Activated T-cell treated with anti-CD3 and anti-CD28 coated beads, Interleukin-2, amount 50 U/mL, for 4 hours (primary cell): Measurements from ENCODE around the gene CAB39. TPM values are rescaled to one million over a fixed set of nuclear protein-coding genes. Genes with fewer than 3 reads are reported as not detected.

ENCODE experiments used
- ATAC-seq, 2 donors: fragments of 200-7000 bp; cut with Tn5 transposase; one replicate each; pipeline ENCODE4 v1.10.0; 2021
- DNase-seq: peaks from one replicate; pipeline ENCODE4 v3.0.0-alpha.2; 2020
- H3K27me3 Mint-ChIP-seq: one replicate; pipeline ENCODE4 v1.8.0; 2021; ENCODE audit warnings: low read depth, mixed read lengths
- H3K36me3 Mint-ChIP-seq: one replicate; pipeline ENCODE4 v1.8.0; 2022; ENCODE audit warnings: mixed read lengths; ENCODE audit not compliant: insufficient read depth
- H3K4me1 Mint-ChIP-seq: one replicate; pipeline ENCODE4 v1.8.0; 2021; ENCODE audit warnings: low read depth, mixed read lengths
- H3K4me3 Mint-ChIP-seq: one replicate; pipeline ENCODE4 v1.8.0; 2021; ENCODE audit warnings: mild to moderate bottlenecking, moderate library complexity, mixed read lengths
- H3K9me3 Mint-ChIP-seq: one replicate; pipeline ENCODE4 v1.8.0; 2021; ENCODE audit warnings: mixed read lengths
- total RNA-seq, 3 donors: library from RNA; stranded (reverse); gene quantifications; one replicate each; pipeline ENCODE4 v1.2.1, GENCODE V29; 2021

CAB39 gene
- total RNA-seq, 3 donors from 2014 or later: 125 to 133 (median 128) TPM

GRCh38 chr2:230762317-230762896, 49.8 kb downstream of the CAB39 start:
- Mint-ChIP-seq H3K9me3 (no peaks in the 10 kb centered on the region), H3K27me3 (no peaks in the 10 kb centered on the region), H3K4me3 (no peak overlapping the region), H3K4me1 (peaks cover 59% of the 10 kb centered on the region), H3K36me3 (peaks cover 48% of the 10 kb centered on the region)
- ATAC-seq (peak; percentile 69 to 79), DNase-seq (peak; percentile 16)

- Mint-ChIP-seq H3K9me3 (no peaks in the 10 kb centered on the region), H3K4me1 (peaks cover 59% of the 10 kb centered on the region), H3K36me3 (peaks cover 63% of the 10 kb centered on the region), H3K27me3 (no peaks in the 10 kb centered on the region), H3K4me3 (no peak overlapping the region)
- DNase-seq (no peak), ATAC-seq (no peak)
Measured at GRCh38 chr2:230764346-230764745, 51.7 kb downstream of the CAB39 start.

DNA sequence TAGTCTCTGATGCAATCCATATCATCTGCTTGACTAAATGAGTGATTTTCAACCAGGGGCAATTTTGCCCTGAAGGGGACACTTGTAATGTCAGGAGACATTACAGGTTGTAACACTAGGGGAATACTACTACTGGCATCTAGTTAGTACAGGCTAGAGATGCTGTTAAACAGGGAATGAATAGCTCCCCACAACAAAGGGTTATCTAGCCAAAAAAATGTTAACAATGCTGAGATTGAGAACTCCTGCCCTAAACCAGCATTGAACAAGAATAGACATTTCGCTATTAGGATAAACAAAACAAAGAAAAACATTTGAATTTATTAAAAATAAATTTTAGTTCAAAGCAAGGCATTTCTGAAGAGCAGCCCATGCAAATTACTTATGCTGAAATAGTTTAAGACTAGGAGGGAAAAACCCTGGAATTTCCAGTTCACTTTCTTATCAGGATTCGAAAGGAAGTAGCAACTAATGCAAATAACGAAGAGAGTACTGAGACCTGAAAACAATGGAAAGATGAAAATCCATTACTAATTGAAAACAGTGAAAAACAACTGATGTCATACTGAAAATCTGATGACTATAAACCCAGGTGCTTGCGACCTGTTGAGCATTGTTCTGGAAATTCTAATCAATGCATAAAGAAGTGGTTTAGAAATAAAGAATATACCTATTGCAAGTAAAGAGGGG, 53.1 kb downstream of the CAB39 start:
- peak; percentile 44 to 50 for ATAC-seq
- H3K4me3 Mint-ChIP-seq: no peak overlapping the region
- no peak for DNase-seq
- peaks cover 59% of the 10 kb centered on the region for H3K36me3 Mint-ChIP-seq
- H3K9me3 Mint-ChIP-seq: no peaks in the 10 kb centered on the region
- peaks cover 58% of the 10 kb centered on the region for H3K4me1 Mint-ChIP-seq
- H3K27me3 Mint-ChIP-seq: no peaks in the 10 kb centered on the region

DNA sequence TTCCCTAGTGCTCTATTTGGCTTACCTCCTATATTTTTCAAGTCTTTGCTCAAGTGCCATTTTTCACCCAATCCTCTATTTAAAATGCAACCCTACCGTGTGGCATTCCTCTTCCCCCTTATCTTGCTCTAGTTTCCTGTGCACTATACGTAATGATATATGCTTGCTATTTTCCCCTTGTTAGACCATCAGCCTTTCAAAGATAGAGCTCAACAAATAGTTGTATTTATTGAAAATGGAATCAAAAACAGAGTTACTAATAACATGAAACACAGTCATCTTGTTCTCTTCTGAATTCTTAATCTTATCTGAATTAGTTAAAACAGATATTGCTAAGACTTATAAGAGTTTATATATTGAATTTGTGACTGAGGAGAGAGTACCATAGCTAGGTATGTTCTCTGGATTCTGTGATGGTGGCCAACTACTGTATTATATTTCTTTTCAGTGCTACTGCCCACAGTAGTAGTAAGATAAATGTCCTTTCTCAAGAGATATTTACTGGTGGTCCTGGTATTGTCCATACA, 55.3 kb downstream of the CAB39 start:
- no peaks in the 10 kb centered on the region for H3K27me3 Mint-ChIP-seq
- H3K4me1 Mint-ChIP-seq: peaks cover 73% of the 10 kb centered on the region
- no peaks in the 10 kb centered on the region for H3K9me3 Mint-ChIP-seq
- ATAC-seq (peak; percentile 49 to 53), DNase-seq (no peak)
- H3K36me3 Mint-ChIP-seq: peaks cover 58% of the 10 kb centered on the region
- no peak overlapping the region for H3K4me3 Mint-ChIP-seq

DNA sequence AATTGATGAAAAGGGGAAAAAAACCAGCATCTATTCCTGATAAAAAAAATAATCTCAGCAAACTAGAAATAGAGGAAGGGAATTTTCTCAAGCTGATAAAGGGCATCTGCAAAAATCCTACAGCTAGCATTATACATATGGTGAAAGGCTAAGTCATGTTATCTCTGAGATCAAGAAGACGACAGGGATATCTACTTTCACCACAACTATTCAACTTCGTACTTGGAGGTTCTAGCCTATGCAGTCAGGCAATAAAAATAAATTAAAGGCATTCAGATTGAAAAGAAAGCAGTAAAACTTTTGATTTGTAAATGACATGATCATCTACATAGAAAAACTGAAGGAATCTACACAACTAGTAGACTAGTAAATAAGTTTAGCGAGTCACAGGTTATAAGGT, 58.2 kb downstream of the CAB39 start:
- Mint-ChIP-seq H3K4me1 (peaks cover 91% of the 10 kb centered on the region), H3K4me3 (peak overlapping the region; percentile 13), H3K36me3 (peaks cover 60% of the 10 kb centered on the region), H3K9me3 (no peaks in the 10 kb centered on the region), H3K27me3 (no peaks in the 10 kb centered on the region)
- DNase-seq (no peak), ATAC-seq (no peak)

DNA sequence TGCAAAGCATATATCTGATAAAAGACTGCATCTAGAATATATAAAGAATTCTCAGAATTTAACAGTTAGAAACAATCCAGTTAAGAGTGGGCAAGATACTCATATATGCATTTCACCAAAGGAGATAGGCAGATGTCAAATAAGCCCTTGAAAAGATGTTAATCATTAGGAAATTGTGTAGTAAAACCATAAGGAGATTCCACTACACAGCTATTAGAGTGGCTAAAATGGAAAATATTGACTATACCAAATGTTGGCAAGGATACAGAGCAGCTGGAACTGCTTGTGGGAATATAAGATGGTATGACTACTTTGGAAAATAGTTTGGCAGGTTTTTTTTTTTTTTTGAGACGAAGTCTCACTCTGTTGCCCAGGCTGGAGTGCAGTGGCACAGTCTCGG, 59.5 kb downstream of the CAB39 start:
- no peak overlapping the region for H3K4me3 Mint-ChIP-seq
- ATAC-seq: no peak
- H3K36me3 Mint-ChIP-seq: peaks cover 53% of the 10 kb centered on the region

DNA sequence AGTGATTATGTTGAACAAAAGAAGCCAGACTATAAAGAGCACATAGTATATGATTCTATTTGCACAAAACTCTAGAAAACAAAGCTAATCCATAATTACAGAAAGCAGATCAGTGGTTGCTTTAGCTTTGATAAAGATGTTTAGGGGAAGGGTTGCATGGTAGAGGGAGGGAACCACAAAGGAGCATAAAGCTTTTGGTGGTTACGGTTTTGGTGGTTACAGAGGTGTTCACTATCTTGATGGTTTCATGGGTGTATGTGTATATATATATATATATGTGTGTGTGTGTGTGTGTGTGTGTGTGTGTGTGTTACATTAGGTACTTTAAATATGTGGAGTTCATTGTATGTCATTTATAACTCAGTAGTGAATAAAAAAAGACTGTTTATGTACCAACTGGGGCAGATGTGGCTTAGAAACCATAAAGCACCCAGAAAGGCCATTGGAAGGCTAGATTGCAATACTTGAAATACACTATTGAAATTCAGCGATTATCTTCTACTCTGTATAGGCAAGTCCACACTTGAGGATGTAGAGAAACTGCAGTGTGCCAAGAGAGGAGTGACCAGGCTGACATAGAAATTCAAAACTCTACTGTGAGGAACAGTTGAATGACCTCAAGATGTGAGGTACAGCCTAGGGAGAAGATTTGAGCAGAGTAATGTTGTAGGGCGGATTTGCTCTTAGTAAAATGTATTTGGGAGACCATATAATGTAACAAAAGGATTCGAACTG, 60.6 kb downstream of the CAB39 start:
- H3K9me3 Mint-ChIP-seq: no peaks in the 10 kb centered on the region
- peak in 1 of 2 donors; percentile 59 for ATAC-seq
- DNase-seq: no peak
- H3K27me3 Mint-ChIP-seq: no peaks in the 10 kb centered on the region
- peaks cover 47% of the 10 kb centered on the region for H3K36me3 Mint-ChIP-seq
- peaks cover 89% of the 10 kb centered on the region for H3K4me1 Mint-ChIP-seq
- no peak overlapping the region for H3K4me3 Mint-ChIP-seq

More for the DNA sequence above, 59.5 kb downstream of the CAB39 start:
- H3K27me3 Mint-ChIP-seq: no peaks in the 10 kb centered on the region
- H3K9me3 Mint-ChIP-seq: no peaks in the 10 kb centered on the region
- no peak for DNase-seq
- H3K4me1 Mint-ChIP-seq: peaks cover 91% of the 10 kb centered on the region

DNA sequence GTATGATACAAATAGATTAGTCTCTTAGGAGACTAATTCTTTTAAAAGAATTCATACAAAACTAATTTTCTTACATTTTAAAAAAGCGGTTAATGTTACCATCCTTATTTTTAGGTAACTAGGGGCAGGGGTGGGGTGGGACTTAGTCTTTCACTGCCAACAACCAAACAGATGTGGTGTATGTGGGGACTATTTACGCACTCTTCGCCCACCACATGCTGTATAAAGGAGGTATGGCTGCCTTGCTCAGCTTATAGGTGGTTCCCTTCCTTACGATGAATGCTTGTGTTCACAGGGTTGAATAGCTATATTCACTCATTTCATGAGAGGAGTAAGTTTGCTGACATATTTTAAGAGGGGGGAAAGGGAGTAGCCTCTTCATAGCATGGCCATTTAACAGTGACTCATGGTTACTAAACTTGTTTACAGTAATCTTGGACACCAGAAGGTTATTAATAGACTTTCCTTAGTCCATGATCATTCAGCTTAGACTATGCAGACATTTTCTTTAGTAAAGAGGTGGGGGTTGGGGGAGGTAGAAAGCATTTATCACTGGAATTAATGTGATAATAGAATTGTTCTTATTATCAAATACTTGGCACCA, 61.8 kb downstream of the CAB39 start:
- Mint-ChIP-seq H3K36me3 (peaks cover 39% of the 10 kb centered on the region), H3K9me3 (no peaks in the 10 kb centered on the region), H3K4me3 (no peak overlapping the region), H3K27me3 (no peaks in the 10 kb centered on the region), H3K4me1 (peaks cover 88% of the 10 kb centered on the region)
- ATAC-seq (peak in 1 of 2 donors; percentile 14), DNase-seq (no peak)

GRCh38 chr2:230775737-230776136, 63.1 kb downstream of the CAB39 start:
- ATAC-seq (no peak), DNase-seq (no peak)
- H3K27me3 Mint-ChIP-seq: no peaks in the 10 kb centered on the region
- H3K4me1 Mint-ChIP-seq: peaks cover 92% of the 10 kb centered on the region
- H3K4me3 Mint-ChIP-seq: no peak overlapping the region
- no peaks in the 10 kb centered on the region for H3K9me3 Mint-ChIP-seq
- H3K36me3 Mint-ChIP-seq: peaks cover 35% of the 10 kb centered on the region

DNA sequence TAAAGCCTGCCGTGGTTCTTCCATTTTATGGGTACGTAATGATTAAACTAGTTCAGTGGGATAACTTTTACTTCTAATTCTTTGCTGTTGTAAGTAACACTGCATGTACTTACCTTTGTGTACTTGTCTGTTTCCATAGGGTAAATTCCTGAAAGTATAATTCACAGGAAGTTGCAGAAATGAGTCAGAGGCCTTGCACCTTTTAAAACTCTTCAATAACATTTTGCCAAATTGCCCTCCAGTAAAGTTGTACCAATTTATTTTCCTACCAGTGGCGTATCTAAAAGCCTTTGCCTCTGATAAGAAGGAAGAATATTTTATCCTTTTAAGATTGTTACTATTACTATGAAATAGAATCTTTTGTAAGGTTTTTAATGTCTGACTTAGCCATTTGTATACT, 65.1 kb downstream of the CAB39 start:
- Mint-ChIP-seq H3K27me3 (no peaks in the 10 kb centered on the region), H3K4me3 (no peak overlapping the region), H3K36me3 (peaks cover 32% of the 10 kb centered on the region), H3K9me3 (no peaks in the 10 kb centered on the region), H3K4me1 (peaks cover 90% of the 10 kb centered on the region)
- DNase-seq: no peak
- no peak for ATAC-seq

DNA sequence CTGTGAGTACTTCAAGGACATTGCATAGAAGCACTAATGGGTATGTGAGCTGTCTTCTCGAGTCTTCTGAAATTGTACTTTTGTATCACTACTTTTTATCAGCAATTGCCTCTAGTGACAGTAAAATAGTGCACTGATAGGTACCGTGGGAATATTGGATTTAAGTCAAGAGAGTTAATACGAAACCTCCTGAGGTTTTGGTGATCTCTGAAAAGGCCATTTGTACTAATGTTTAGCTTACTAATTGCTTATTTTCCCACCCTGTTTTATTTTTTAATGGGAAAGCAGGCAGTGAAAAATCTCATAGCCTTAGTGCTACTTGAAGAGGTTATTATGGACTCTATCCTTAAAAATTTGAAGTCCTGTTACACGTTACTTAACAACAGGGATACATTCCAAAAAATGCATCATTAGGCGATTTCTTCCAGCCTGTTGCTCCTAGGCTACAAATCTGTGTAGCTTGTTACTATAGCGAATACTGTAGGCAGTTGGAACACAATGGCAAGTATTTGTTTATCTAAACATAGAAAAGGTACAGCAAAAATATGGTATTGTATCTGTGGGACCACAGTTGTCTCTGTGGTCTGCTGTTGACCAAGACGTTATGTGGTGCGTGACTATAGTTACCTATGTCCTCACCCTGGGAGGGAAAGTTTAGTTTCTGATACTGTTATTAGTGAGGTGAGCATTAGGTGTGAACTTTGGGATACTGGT, 65.9 kb downstream of the CAB39 start:
- no peaks in the 10 kb centered on the region for H3K9me3 Mint-ChIP-seq
- no peaks in the 10 kb centered on the region for H3K27me3 Mint-ChIP-seq
- no peak overlapping the region for H3K4me3 Mint-ChIP-seq
- H3K4me1 Mint-ChIP-seq: peaks cover 87% of the 10 kb centered on the region
- peaks cover 25% of the 10 kb centered on the region for H3K36me3 Mint-ChIP-seq
- DNase-seq: no peak
- no peak for ATAC-seq

GRCh38 chr2:230779126-230779525, 66.5 kb downstream of the CAB39 start:
- H3K27me3 Mint-ChIP-seq: no peaks in the 10 kb centered on the region
- DNase-seq (no peak), ATAC-seq (peak; percentile 62 to 73)
- peaks cover 27% of the 10 kb centered on the region for H3K36me3 Mint-ChIP-seq
- H3K9me3 Mint-ChIP-seq: no peaks in the 10 kb centered on the region
- H3K4me3 Mint-ChIP-seq: no peak overlapping the region
- H3K4me1 Mint-ChIP-seq: peaks cover 86% of the 10 kb centered on the region

- no peak overlapping the region for H3K4me3 Mint-ChIP-seq
- DNase-seq: no peak
- peaks cover 88% of the 10 kb centered on the region for H3K4me1 Mint-ChIP-seq
- H3K27me3 Mint-ChIP-seq: no peaks in the 10 kb centered on the region
- no peaks in the 10 kb centered on the region for H3K9me3 Mint-ChIP-seq
- peaks cover 30% of the 10 kb centered on the region for H3K36me3 Mint-ChIP-seq
- ATAC-seq: no peak
Measured at GRCh38 chr2:230779607-230780006, 67.0 kb downstream of the CAB39 start.
